HG02642 (cell line): ENCODE measurements around the gene CCDC6.

ENCODE experiments used
- ATAC-seq: cut with Tn5 transposase; IDR thresholded peaks from one replicate; pipeline ENCODE4 v1.9.1; 2021; ENCODE audit warnings: mild to moderate bottlenecking; ENCODE audit not compliant: unreplicated experiment, poor library complexity

CCDC6 gene

GRCh38 chr10:59907537-59907917 lies 1.2 kb upstream of the CCDC6 start:
- ATAC-seq = no peak

- ATAC-seq = no peak
Measured at GRCh38 chr10:59905731-59906416, 482 bp downstream of the CCDC6 start.

- ATAC-seq = peak; percentile 52
Measured at GRCh38 chr10:59905066-59905730, 1.2 kb downstream of the CCDC6 start.

GRCh38 chr10:59904426-59905065 lies 1.8 kb downstream of the CCDC6 start:
- no peak for ATAC-seq

- no peak for ATAC-seq
Measured at GRCh38 chr10:59903871-59904270, 2.5 kb downstream of the CCDC6 start.

GRCh38 chr10:59902016-59902415 lies 4.3 kb downstream of the CCDC6 start:
- ATAC-seq = no peak

GRCh38 chr10:59901470-59901869 lies 4.9 kb downstream of the CCDC6 start:
- no peak for ATAC-seq

GRCh38 chr10:59900048-59900727 lies 6.2 kb downstream of the CCDC6 start:
- ATAC-seq = no peak

GRCh38 chr10:59898125-59898835 lies 8.1 kb downstream of the CCDC6 start:
- no peak for ATAC-seq

- no peak for ATAC-seq
Measured at GRCh38 chr10:59896191-59896590, 10.2 kb downstream of the CCDC6 start.

GRCh38 chr10:59895629-59896116 lies 10.7 kb downstream of the CCDC6 start:
- ATAC-seq = no peak

- ATAC-seq = no peak
Measured at GRCh38 chr10:59894114-59894513, 12.2 kb downstream of the CCDC6 start.

- no peak for ATAC-seq
Measured at GRCh38 chr10:59892697-59893096, 13.7 kb downstream of the CCDC6 start.

- ATAC-seq = no peak
Measured at GRCh38 chr10:59891936-59892335, 14.4 kb downstream of the CCDC6 start.

- ATAC-seq = peak; percentile 59
Measured at GRCh38 chr10:59891349-59891748, 15.0 kb downstream of the CCDC6 start.

- no peak for ATAC-seq
Measured at GRCh38 chr10:59888781-59889435, 17.4 kb downstream of the CCDC6 start.

- ATAC-seq = no peak
Measured at GRCh38 chr10:59887972-59888640, 18.2 kb downstream of the CCDC6 start.

- ATAC-seq = no peak
Measured at GRCh38 chr10:59887006-59887405, 19.4 kb downstream of the CCDC6 start.

- peak; percentile 84 for ATAC-seq
Measured at GRCh38 chr10:59885430-59886134, 20.8 kb downstream of the CCDC6 start.
